Activated CD4-positive, alpha-beta T cell treated with anti-CD3 and anti-CD28 coated beads for 4 hours (primary cell): ENCODE results near the gene FAM222B.
A peak's percentile ranks its signal among the peaks of the same experiment; 100 is the strongest.
"Not testable (repeated sequence)": the region's sequence is repeated elsewhere in the genome, so short reads cannot be mapped to it uniquely, and the experiment has no call there.

ENCODE experiments used
- DNase-seq, 2 donors: peaks; one replicate each; pipeline ENCODE4 v3.0.0-alpha.2; 2020

Gene FAM222B

DNA sequence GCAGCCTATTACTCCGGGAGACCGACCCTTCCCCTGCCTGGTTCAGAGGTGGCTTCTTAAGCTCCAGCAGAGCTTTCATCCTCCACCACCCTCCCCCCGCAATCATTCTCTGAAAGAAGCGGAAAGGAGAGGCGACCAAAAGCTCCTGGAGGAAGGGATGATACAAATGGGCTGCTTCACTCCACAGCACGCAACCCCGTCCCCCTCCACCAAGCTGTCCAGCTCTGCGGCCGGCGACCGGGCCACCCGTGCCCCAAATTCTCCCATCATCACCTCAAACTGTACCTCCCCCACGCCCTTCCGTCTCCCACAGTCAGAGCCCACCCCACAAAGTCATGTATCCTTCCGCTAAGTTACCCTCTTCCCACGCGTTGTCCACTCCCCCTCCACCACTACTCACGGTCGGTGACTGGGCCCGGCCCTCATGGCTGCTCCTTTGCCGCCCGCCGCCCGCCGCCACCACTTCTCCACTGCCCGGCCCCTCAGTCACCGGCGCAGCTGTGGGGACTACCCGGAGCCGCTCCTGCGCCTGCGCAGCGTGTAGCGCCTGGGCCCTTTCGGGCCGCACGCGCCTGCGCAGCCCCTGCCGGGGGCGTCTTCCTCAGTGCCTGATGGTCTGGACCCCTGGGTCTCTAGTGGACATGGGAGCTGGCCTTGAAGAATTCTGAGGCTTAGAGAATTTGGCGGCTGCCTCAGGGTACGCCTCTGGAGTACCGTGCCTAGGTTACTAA is at the start of gene FAM222B:
Gene FAM222B (minus strand): TSS at position 509 of the 731 bp plus-strand sequence. CDS start 76,123 bp downstream, outside the sequence.
- DNase-seq, result peak; percentile 79 to 85

DNA sequence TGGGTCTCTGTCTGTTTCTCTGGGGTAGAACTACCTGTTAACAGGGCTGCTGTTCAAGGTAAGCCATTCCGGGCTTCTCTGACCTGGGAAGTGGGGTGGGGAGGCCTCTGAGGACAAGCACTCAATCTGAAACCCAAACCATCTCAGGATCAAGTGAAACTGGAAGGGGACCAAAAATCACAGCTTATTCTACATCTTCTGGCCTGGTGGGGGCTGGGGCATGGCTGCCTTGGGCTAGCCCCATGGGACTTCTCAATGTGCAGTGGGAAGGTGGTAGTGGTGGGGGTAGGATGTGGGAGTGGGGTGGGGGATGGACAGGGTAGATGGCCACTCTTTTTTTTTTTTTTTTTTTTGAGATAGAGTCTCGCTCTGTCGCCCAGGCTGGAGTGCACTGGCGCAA is 49.4 kb upstream of the FAM222B start:
- no peak for DNase-seq

DNA sequence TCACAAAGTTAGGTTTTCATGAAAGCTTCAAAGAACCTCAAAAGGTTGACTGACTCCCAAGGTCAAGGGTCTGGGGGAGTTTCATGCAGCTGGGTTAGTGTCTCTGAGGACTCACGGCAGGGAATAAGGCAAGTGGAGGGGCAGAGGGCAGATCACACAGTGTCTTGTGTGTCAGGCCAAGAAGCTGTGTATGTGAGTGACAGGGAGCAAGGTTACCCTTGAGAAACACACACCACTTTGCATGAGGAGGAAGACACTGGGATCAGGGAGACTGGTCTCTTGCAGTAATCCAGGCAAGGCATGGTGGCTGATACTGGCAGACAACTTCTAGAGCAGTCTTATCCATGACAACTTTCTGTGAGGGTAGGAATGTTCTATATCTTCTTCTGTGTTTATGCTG is 48.6 kb upstream of the FAM222B start:
- no peak for DNase-seq

GRCh38 chr17:28889996-28890395 is 47.4 kb upstream of the FAM222B start:
- DNase-seq, result no peak

GRCh38 chr17:28888832-28889231 is 46.2 kb upstream of the FAM222B start:
- no peak for DNase-seq

DNA sequence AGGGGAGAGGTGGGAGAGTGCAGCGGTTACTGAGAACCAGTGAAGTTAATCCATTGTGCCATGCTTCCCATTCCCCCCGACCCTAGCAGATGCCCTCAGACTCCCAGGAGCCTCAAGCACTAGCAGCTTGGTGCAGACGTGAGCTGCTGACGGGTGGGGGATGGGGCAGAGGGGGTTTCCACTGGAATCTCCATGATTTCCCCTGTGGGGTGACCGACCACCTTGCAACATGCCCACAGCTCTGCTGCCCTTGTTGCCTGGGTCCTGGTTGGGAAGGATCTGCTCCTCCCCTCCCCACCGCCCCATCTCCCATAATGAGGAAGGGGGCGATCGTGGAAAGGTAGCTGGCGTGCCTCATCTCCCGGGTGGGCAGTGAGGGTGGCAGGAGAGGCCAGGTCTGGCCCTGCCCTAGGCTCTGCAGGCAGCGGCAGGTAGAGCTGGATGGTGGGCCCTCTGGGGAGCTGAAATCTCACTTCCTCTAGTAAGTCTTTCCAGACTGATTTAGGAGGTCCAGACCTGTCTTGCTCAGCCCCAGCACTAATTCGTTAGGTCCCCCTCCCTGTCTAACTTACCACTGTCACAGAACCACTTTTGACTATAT is 45.4 kb upstream of the FAM222B start:
- DNase-seq, result no peak

- no peak for DNase-seq
Observed at GRCh38 chr17:28885951-28886350, 43.4 kb upstream of the FAM222B start.

DNA sequence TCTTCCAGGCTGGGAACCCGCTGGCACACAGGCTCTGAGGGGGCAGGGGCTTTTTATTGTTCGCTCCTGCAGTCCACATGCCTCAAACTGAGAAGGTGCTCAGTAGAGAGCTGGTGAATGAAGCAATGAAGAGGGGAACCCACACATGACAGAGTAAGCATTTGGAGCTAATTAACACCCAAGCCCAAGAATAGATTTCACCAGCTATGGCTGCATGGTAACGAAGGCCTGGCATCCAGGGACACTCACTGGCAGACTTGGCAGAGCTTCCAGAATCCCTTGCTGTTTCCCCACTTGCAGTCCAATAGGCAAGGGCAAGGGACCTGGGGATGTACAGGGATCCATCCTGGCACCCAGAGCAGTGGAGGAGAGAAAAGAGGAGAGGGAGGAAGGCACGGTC is 42.8 kb upstream of the FAM222B start:
- no peak for DNase-seq

DNA sequence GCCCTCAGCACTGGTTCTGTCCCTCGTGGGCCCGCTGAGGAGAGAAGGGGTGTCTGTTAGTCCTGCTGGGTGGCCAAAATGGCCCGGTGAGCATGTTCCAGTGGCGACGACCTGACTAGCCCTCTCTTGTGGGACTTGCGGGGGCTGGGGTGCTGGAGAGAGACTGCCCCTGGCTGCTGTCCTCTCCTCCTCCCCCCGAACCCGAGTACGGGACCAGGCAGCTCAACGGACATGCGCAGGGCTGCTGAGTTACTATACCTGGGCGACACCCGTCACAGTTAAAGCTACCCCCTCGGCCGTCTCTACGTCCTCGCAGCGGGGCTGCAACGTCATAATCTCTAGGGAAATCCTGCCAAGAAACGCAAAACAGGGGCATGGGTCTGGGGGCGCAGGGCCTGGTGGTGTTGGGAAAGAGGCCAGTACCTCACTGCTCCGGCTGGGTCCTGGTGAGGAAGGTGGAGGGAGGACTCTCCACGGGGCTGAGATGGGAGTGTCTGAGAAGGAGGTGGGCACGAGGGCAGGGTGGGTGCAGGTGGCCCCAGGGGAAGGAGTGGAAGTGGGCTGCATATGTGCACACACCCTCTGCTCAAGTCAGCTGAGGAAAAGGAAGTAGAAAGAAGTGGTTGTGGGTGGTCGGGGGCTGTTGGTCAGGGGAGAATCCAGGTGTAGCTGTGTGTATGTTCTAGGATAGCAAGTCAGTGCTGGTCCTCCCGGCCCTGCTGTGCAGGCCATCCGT is 41.5 kb upstream of the FAM222B start:
- DNase-seq, result no peak

- DNase-seq, result no peak
Observed at GRCh38 chr17:28882154-28882895, 39.7 kb upstream of the FAM222B start.

DNA sequence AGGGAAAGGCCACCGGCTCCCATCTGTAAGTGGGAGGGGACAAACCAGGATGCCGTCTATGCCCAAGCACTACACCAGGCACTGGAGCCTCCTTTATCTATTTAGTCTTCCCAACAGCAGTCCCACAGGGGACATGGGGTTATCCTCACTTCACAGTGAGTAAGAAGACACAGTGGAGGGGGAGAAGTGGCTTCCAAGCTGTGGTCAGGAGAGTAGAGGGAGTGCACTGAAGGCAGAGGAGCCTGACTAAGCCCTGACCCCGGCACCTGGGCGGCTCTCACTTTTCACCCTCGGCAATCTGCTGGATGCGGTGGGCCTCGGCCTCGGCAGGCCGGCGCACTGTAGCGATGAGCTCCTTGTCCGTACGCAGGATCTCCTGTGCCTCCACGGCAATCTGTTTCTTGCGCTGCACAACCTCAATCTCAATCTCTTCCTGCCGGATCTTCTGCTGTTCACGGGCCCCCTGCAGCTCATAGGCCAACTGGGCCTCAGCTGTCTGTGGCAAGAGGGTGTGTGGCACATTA is 39.0 kb upstream of the FAM222B start:
- no peak for DNase-seq

DNA sequence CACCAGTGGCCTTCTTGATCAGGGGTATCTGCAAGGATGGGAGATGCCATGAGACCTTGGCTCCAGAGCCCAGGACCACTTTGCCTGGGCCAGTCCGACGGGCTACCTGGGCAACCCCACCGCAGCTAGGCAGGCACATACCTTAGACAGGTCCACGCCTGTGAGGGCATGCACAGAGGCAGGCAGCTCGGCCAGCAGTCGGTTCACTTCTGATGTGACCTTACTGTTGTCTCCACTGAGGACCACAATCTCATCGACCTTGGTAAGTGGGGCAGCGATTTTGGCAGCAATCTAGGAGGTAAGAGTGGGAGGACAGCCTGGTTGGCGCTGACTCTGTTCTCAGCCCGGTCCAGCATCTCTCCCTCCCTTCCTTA is 38.0 kb upstream of the FAM222B start:
- DNase-seq, result no peak

GRCh38 chr17:28879886-28880571 is 37.4 kb upstream of the FAM222B start:
- no peak for DNase-seq

- DNase-seq, result no peak
Observed at GRCh38 chr17:28878981-28879380, 36.4 kb upstream of the FAM222B start.

- DNase-seq, result no peak
Observed at GRCh38 chr17:28878158-28878910, 35.7 kb upstream of the FAM222B start.

DNA sequence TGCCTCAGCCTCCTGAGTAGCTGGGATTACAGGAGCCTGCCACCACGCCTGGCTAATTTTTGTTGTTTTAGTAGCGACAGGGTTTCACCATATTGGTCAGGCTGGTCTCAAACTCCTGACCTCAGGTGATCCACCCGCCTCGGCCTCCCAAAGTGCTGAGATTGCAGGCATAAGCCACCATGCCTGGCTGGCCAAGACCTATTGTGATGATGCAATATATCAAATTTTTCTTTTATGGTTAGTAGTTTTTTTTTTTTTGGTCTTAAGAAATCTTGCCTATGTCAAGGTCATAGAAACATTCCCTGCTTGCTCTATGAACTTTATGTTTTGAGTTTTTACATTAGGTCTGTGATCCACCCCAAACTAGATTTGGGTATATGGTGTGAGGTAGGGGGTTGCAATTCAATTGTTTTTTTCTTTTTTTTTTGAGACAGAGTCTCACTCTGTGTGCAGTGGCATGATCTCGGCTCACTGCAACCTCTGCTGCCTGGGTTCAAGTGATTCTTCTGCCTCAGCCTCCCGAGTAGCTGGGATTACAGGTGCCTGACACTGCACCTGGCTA is 34.6 kb upstream of the FAM222B start:
- DNase-seq, result not testable (repeated sequence)

DNA sequence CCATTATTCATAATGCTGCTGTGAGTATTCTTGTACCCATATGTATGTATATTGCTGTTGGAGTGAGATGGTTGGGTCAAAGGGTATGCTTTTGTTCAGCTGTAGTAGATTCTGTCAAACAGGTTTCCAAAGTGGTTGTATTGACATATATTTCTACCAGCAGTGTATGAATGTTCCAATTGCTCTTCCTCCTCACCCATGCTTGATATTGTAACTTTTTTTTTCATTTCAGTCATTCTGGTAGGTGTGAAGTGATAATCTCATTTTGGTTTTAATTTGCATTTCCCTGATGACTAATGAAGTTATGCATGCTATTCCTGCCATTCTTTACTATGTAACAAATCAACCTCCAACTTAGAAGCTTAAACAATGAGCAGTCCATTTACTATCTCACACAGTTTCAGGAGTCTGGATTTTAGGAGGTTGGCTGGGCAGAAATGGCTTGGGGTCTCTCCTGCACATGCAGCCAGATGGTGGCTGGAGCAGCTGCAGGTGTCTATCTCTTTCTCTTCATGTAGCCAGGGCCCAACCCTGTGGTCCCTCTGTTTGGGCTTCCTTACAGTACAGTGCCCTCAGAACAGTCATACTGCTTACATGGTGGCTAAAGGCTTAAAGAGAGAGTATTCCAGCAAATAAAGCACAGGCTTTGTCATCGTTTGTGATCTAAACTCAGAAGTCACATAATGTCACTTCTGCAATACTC is 33.4 kb upstream of the FAM222B start:
- no peak for DNase-seq

DNA sequence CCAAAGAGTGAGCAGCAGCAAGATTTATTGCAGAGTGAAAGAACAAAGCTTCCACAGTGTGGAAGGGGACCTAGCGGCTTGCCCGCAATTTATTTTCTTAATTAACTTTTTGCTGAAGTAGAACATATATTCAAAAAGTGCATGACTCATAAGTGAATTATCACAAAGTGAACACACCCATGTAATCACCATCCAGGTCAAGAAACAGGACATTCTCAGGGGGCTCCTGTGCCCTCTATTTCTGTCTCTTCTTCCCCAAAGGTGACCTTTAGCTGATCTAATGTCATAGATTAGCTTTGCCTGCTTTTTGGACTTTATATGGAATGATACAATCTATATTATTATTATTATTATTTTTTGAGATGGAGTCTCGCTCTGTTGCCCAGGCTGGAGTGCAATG is 32.2 kb upstream of the FAM222B start:
- DNase-seq, result no peak

DNA sequence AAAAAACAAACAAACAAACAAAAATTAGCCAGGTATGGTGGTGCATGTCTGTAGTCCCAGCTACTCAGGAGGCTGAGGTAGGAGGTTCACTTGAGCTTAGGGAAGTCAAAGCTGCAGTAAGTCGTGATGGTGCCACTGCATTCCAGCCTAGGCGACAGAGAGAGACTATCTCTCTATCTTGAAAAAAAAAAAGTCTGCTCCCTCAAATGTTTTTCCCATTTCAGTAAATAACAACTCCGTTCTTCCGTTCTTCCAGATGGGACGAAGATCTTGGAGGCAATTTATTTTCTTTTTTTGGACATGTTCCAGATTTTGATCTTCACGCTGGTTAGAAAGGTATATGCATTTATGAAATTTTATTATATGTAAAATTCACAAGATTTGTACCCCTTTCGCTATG is 31.2 kb upstream of the FAM222B start:
- no peak for DNase-seq

- peak; percentile 8 to 12 for DNase-seq
Observed at GRCh38 chr17:28871056-28871579, 28.5 kb upstream of the FAM222B start.
